Neural crest cell (in vitro differentiated cells): Measurements from ENCODE around the gene TNS3. TPM values are rescaled to one million over a fixed set of nuclear protein-coding genes. Genes with fewer than 3 reads are reported as not detected.
A peak's percentile ranks its signal among the peaks of the same experiment; 100 is the strongest.

Experiments
- DNase-seq: peaks from one replicate; pipeline ENCODE4 v3.0.0; 2021; ENCODE audit warnings: low read depth, mixed read lengths, low spot score
- H3K27ac Mint-ChIP-seq: one replicate; pipeline ENCODE4 v1.8.0; 2021; ENCODE audit warnings: mild to moderate bottlenecking, mixed read lengths; ENCODE audit not compliant: unreplicated experiment
- H3K27me3 Mint-ChIP-seq: 2 replicates; pipeline ENCODE4 v1.8.0; 2021; ENCODE audit warnings: low read depth, mild to moderate bottlenecking, mixed read lengths
- H3K36me3 Mint-ChIP-seq: 2 replicates; pipeline ENCODE4 v1.8.0; 2021; ENCODE audit warnings: low read depth, mild to moderate bottlenecking, mixed read lengths
- H3K4me1 Mint-ChIP-seq: 2 replicates; pipeline ENCODE4 v1.8.0; 2021; ENCODE audit warnings: mixed read lengths
- H3K4me3 Mint-ChIP-seq: one replicate; pipeline ENCODE4 v1.8.0; 2021; ENCODE audit warnings: mild to moderate bottlenecking, mixed read lengths
- H3K9me3 Mint-ChIP-seq: 2 replicates; pipeline ENCODE4 v1.8.0; 2021; ENCODE audit warnings: mixed read lengths
- total RNA-seq: library from RNA; stranded (reverse); gene quantifications from 2 replicates; pipeline ENCODE4 v1.2.1, GENCODE V29; 2021
- TF ChIP-seq, protein P1 (sequence below): fragments of 200-600 bp; sonication (generic); conservative IDR thresholded peaks from 2 replicates; pipeline ENCODE4 v1.5.0; 2021; ENCODE audit warnings: antibody characterized with exemption, mild to moderate bottlenecking

The TNS3 gene
- total RNA-seq, 1 donor from 2014 or later = 26.4 TPM

DNA sequence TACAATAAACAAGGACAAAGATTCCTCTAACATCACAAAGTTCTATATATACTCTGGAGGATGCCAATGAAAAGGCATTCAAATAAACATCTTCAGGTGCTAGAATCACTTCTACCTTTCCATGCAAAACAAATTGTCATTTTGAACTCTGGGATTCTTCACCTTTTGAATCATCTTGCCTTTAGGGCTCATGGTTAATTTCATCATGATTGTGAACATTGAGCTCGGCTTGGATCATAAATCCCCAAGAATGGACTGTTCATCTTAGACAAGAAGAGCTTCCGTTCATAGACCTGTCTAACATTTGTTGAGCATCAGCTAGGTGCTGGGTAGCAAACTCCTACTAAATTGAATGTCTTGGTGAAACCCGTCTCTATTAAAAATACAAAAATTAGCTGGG lies 212.2 kb downstream of the TNS3 start:
- no peak for DNase-seq
- no peaks in the 10 kb centered on the region for H3K9me3 Mint-ChIP-seq
- TF ChIP-seq, protein P1, sequence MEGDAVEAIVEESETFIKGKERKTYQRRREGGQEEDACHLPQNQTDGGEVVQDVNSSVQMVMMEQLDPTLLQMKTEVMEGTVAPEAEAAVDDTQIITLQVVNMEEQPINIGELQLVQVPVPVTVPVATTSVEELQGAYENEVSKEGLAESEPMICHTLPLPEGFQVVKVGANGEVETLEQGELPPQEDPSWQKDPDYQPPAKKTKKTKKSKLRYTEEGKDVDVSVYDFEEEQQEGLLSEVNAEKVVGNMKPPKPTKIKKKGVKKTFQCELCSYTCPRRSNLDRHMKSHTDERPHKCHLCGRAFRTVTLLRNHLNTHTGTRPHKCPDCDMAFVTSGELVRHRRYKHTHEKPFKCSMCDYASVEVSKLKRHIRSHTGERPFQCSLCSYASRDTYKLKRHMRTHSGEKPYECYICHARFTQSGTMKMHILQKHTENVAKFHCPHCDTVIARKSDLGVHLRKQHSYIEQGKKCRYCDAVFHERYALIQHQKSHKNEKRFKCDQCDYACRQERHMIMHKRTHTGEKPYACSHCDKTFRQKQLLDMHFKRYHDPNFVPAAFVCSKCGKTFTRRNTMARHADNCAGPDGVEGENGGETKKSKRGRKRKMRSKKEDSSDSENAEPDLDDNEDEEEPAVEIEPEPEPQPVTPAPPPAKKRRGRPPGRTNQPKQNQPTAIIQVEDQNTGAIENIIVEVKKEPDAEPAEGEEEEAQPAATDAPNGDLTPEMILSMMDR = no peak
- no peak overlapping the region for H3K27ac Mint-ChIP-seq
- H3K36me3 Mint-ChIP-seq = peaks cover 3% of the 10 kb centered on the region
- H3K4me1 Mint-ChIP-seq = peaks cover 4% of the 10 kb centered on the region
- H3K4me3 Mint-ChIP-seq = no peak overlapping the region
- H3K27me3 Mint-ChIP-seq = no peaks in the 10 kb centered on the region

DNA sequence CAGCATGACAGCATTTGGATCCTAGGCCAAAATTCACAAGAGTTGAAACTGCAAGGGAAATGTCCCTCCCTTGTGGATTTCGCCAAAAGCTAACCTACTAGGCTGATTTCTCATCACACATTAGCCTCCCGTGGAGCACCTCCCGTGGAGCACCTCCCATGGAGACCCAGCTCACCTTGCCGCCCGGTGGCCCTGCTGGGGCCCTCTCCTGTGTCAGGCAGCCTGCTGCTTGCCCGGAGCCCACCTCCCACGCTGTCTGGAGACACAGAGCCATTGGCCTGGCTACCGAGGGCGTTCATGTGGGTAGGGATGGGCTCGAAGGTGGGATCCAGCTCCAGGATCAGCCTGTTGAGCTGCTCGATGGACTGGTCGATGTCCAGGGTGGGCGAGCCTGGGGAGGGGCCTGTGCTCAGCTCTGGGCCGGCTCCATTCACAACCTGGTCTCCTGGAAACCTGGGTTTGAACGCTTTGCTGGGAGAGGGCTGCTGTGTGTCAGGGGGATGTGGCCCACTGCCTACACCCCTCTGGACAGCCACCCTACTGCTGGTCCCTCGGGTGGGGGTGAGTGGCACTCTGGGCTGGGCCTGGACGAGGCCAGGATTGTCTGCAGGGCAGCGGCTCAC lies 213.6 kb downstream of the TNS3 start:
- Mint-ChIP-seq H3K27ac (no peak overlapping the region), H3K36me3 (peaks cover 3% of the 10 kb centered on the region), H3K27me3 (no peaks in the 10 kb centered on the region), H3K4me3 (no peak overlapping the region), H3K9me3 (no peaks in the 10 kb centered on the region), H3K4me1 (peaks cover 4% of the 10 kb centered on the region)
- no peak for DNase-seq
- TF ChIP-seq, protein P1 = no peak

DNA sequence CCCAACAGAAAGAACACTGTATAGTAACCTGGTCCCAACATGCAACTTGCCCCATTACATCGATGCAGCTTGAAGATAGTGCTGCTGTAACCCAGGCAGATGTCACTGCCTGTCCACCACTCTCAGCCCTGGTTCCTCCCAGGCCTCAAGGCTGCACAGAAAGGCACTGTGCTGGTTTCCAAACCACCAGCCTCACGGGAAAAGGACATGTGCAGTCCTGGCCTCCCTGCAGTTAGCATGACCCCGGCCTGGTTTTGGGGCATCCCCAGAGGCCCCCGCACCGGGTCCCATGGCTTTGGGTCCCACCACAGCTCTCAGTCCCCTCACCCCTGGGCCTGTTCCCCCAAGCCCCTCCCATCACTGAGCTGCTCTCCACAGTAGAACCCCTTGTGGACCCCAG lies 214.5 kb downstream of the TNS3 start:
- no peak overlapping the region for H3K27ac Mint-ChIP-seq
- H3K4me3 Mint-ChIP-seq = no peak overlapping the region
- peaks cover 4% of the 10 kb centered on the region for H3K4me1 Mint-ChIP-seq

DNA sequence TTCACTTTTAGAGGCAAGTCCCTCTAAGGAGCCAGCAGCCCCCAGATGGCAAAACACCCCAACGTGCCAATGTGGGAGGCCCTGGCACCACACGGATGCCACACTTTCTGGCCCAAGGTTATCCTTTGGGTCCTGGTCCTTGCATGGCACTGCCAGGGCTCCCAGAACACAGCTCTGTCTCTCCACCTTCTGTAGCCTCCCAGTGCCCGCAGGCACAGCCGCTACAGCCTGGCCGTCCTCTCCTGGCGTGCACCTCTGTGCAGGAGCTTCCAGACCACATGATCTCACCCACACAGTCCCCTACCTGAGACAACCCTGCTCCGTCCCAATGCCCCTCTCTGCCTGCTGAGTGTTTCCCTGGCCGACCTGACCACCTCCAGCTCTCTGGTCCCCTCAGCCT lies 215.0 kb downstream of the TNS3 start:
- TF ChIP-seq, protein P1 = no peak
- no peak overlapping the region for H3K4me3 Mint-ChIP-seq
- H3K36me3 Mint-ChIP-seq = peaks cover 3% of the 10 kb centered on the region
- DNase-seq = no peak
- H3K27me3 Mint-ChIP-seq = no peaks in the 10 kb centered on the region
- H3K27ac Mint-ChIP-seq = no peak overlapping the region
- H3K9me3 Mint-ChIP-seq = no peaks in the 10 kb centered on the region
- H3K4me1 Mint-ChIP-seq = peaks cover 4% of the 10 kb centered on the region

More for the DNA sequence above, 214.5 kb downstream of the TNS3 start:
- peaks cover 3% of the 10 kb centered on the region for H3K36me3 Mint-ChIP-seq
- no peaks in the 10 kb centered on the region for H3K9me3 Mint-ChIP-seq
- TF ChIP-seq, protein P1 = no peak
- DNase-seq = no peak
- H3K27me3 Mint-ChIP-seq = no peaks in the 10 kb centered on the region

DNA sequence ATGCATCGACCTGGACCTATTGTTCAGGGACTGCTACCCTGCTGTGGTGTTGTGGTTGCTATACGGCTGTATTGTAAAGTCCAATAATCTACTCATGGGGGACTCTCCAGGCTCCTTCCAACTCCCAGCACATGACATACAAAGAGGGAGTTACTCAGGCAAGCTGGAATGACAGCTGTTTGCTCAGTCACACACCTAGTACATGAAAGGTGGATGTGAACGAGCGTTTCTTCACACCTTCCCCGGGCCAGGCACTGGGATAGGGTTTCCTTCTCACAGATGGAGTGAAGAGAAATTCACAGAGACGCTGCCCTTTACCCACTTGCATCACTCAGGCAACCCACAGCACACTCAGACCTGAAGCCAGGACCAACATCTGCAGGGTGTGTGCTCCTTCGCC lies 215.7 kb downstream of the TNS3 start:
- TF ChIP-seq, protein P1 = no peak
- Mint-ChIP-seq H3K27me3 (no peaks in the 10 kb centered on the region), H3K4me3 (no peak overlapping the region), H3K4me1 (peaks cover 4% of the 10 kb centered on the region), H3K36me3 (peaks cover 3% of the 10 kb centered on the region), H3K9me3 (no peaks in the 10 kb centered on the region), H3K27ac (peak overlapping the region; percentile 35)
- DNase-seq = no peak
